ENCODE data around the gene ING4.

DNA sequence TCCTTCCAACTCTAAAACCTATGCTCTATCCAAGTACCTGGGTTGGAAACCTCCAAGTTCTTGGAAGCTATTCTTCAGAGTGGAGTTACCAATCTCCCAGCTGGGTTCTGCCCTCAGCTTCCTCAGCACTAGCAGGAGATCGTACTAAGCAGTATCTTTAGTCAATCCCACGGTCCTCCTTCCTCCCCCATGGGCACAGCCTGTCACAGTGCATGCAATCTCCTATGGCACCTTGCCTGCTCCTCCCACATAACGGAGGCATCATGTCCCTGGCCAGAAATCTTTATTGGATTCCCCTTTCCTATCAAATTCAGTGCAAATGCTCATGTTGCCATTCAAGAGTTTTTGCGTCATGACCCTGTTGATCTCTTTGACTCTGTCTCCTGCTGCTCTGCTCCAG, 21.8 kb downstream of the ING4 start:
- TF ChIP-seq, protein P1, sequence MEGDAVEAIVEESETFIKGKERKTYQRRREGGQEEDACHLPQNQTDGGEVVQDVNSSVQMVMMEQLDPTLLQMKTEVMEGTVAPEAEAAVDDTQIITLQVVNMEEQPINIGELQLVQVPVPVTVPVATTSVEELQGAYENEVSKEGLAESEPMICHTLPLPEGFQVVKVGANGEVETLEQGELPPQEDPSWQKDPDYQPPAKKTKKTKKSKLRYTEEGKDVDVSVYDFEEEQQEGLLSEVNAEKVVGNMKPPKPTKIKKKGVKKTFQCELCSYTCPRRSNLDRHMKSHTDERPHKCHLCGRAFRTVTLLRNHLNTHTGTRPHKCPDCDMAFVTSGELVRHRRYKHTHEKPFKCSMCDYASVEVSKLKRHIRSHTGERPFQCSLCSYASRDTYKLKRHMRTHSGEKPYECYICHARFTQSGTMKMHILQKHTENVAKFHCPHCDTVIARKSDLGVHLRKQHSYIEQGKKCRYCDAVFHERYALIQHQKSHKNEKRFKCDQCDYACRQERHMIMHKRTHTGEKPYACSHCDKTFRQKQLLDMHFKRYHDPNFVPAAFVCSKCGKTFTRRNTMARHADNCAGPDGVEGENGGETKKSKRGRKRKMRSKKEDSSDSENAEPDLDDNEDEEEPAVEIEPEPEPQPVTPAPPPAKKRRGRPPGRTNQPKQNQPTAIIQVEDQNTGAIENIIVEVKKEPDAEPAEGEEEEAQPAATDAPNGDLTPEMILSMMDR (conservative IDR thresholded peaks at IDR 0.05; ENCODE audit: low read depth, low read length) = no peak
- no peak for TF ChIP-seq EZH2phosphoT487 (IDR thresholded peaks at IDR 0.05; ENCODE audit: borderline replicate concordance, low read length)

Measured in PC-3 (cell line).